GM11168 (cell line): Measurements from ENCODE around the gene RAMP1.

Experiments used
- in situ Hi-C: fragments of 300-500 bp; cut with MboI; formaldehyde crosslinking; loops from one replicate; pipeline ENCODE4 v1.12.0; 2022; ENCODE audit warnings: low sequenced_read_pairs; ENCODE audit not compliant: unreplicated experiment

Gene RAMP1

DNA sequence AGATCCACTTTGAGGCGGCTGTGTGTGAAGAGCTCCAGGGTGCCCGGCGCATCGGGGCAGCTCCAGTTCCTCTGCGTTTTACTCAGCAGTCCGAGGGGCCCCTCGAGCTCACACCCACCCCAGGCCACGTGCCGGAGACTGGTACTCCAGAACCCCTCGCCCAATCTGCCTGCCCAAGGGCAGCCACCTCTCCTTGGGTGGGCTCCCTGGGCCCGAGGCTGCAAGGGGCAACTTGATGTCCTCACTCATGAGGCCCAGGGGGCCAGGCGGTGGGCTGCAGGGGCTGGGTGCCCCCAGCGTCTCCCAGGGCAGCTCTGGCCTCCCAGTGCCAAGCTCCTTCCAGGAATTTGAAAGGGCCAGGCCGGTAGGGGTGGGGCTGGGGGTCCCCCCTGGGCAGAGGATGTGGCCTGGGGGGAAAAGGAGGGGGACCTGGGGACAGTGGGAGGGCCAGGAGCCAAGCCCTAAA, 16.7 kb downstream of the RAMP1 start:
- in situ Hi-C loops: no loop called here

DNA sequence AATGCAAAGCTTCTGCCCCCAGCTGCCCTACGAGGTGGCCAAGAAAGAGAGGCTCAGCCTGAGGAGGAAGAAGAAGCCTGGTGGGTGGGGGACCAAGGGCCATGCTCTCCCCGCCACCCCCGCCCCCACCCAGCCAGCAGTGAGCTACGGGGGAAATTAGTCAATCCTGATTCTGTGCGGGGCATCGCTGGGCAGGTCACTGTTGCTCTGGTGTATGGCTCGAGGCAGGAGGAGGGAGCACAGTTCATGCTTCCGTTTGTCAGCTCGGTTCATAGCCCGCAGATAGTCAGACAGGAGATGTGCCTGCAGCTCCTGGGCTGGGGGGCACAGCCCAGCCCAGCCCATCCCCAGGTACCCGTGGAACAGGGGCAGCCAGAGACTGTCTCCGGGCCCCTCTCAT, 17.1 kb downstream of the RAMP1 start:
- in situ Hi-C loops: no loop called here

DNA sequence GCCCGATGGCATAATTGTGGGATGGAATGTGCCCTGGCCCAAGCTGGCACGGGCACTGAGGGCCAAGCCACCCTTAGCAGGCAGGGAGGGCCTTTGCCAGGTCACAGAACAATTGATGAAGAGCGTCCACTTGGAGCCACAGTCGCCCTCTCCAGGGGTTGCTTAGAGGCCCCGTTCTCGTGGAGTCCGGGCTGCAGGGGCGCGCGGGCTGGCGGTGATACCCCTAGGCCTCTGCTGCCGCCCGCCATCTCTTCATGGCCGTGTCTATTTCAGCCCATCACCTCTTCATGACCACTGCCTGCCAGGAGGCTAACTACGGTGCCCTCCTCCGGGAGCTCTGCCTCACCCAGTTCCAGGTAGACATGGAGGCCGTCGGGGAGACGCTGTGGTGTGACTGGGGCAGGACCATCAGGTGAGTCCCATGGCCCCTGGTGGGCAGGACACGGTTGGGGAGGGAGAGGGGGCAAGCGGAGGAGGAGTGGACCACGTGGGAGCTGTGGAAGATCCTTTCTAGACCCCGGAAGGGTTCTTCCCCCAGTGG, 17.6 kb downstream of the RAMP1 start:
- in situ Hi-C loops: no loop called here

DNA sequence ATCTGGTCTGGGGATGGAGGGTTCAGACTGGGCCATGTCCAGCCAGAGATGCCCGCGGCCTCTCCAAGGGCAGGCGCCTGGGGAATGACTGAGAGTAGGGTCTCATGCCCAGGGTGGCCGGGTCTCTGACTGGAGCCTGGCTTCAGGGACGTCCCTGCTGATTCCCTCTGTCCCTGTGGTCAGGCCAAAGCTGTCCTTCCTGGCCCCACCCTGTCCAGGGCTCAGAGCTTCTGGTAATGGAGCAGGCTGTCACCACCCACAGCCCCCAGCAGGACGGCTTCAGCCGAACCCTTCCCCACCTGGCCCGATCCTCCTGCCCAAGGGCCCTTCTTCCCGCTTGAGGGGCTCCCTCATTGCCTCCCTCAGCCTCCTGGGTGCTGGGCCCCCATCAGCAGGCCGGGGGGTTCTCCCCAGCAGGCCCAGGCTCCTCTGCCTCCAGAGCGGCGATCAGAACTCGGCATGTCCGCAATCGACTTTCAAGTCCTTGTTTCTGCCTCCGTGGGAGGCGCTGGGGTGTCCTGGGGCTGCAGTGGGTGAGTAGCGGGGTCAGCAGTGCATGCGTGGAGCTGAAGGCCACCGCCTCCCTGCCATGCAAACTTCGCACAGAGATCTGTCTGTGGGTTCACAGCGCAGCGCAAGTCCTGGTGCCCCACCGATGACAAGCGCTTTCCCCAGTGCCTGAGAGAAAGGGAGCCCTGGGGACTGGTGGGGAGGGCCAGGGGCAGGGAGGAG, 18.3 kb downstream of the RAMP1 start:
- in situ Hi-C loops: no loop called here

DNA sequence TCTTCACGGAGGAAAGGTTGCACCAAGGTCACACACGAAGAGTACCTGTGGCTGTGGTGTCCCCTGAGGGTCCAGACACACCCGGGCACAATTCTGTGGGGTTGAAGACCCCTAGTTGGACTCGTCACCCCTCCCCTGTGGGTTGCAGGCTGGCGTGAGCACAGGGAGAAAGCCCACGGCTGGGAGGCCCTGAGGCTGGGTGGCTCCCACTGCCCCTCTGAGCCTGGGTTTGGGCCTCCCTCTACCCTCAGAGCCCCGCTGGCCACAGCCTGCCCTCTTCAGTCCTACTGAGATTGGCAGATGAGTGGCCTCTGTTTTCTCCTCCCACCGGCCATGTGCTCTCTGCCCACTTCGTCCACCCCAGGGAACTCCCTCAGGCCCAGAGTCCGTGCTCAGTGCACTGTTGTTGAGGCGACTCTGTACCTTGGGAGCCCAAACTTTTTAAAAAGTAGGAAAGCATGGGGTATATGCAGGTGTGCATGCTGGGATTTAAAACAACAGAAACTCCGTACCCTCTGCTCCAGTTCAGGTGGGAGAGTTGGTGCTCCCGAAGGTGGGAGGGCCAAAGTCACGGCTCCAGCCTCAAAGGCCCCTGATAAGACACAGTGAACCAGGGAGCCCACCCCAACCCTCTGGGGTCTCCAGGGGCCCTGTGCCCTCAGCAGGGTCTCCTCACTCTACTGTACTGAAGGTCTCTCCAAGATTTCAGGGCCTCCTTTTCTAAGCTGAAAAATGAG, 19.1 kb downstream of the RAMP1 start:
- in situ Hi-C loops: no loop called here

DNA sequence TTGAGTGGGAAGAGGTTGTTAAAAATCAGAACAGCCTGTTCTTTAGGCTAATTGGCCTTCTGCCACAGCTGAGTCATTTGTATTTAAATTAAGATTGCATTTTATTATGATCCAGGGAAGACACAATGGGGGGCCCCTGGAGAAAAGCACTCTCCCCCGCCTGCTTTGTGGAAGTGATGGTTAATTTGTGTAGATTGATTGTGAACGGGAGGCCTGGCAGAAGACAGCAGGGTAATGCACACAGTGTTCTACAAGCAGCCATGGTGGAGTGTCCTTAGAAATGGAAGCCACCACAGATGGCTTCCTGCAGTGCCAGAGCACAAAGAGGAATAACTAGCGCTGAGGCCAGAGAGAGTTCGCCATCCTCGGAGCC, 19.6 kb downstream of the RAMP1 start:
- in situ Hi-C loops: no loop called here

DNA sequence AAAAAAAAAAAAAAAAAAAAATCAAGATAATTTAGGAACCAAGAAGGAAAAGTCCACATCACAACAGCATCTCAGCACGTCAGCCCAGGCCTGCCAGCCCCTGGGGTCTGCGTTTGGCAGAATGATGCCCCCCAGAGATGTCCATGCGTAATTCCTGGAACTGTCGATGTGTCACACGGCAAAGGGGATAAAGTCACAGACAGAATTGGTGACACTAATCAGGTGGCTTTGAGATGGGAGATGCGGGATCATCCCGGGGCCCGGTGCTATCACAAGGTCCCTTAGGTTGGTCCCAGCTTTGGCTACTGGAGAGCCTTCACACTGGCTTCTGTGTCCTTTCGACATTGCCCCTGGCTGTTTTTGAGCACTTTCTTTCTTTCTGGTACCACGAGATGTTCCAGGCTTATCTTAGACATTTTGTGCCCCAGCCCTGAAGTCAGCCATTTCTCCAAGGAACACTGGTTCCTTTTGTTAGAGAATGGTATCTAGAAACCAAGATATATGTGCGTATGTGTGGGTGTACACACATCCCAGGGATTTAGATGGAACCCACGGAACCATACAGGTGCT, 20.7 kb downstream of the RAMP1 start:
- in situ Hi-C loops: no loop called here

DNA sequence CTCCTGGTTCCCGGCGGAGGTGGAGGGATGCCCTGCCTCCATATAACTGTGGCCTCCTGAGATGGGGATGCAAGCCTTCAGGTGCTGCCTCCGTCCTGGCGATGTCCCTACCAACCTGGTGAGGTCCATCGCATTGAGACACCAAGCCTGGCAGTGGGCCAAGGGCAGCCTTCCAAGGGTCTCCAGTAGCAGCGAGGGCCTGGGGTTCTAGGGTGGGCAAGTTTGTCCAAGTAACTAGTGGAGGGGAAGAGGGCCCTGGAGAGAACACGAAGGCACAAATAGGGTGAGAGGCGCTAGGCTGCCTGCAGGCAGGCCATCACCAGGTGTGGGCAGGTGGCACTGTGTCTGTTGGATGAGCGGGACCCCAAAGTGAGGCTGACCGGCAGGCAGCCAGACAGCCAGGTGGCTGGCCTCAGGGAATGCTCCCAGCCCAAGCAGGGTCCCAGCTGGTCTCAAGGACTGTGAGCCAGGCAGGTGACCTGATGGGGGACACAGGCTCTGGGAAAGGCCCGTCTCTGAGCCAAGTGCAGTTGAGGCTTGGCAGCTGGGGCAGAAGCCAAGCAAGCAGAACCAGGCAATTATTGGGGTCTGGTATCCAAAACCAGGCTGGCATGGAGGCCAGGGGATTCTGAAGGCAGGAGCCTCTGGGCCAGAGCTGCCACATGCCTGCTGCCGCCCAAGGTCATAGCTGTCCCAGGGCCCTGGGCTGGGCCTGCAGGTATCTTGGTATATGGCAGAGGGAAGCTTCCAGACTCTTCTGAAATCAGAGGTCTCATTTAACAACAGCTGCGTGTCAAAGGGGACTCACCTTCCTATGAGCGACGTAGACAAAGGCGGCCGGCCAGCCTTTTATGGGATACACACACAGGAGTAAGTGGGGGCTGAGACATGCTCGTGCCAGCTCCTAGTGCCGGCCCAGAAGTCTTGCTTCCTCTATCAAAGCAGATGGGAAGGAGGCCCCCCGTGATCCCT, 23.4 kb downstream of the RAMP1 start:
- in situ Hi-C loops: no loop called here

DNA sequence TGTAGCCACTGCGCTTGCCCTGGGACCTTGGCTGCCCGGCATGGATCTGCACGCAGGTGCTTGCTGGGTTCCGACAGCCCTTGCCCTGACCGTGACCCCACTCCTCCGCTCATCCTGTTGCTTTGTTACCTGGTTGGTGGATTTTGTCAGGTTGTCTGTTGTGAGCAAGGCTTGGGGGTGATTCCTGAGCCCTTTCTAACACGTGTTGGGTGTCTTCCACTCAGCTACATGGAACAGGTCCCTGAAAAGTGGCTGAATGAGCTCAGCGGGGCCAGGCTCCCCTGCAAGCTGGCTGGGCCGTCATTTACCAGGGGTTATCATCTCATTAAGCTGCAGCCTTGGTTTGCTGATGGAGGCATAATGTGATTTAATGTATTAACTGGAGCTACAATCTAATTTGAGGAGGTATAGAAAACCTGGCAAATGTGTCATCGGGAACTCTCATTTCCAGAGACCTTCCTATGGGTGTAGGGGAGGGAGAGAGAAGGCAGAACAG, 24.6 kb downstream of the RAMP1 start:
- in situ Hi-C loops: no loop called here

DNA sequence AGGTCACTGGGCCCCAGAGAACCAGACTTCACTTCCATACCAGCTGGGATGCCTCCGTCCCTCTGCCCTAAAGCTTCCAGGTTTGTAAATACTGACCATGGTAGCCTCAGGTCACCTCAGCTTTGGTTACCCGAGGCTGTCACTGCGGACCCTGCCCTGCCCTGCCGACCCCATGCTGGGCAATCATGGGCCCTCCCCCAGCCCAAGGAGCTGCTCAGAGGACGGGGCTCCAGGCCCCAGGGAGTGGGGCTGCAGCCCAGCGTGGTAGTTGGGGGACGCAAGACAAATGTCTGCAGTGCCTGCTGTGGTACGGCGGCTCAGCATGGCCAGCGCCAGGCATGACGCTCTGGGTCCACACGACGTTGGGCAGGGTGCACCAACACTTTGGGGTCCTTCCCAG, 25.3 kb downstream of the RAMP1 start:
- in situ Hi-C loops: no loop called here

DNA sequence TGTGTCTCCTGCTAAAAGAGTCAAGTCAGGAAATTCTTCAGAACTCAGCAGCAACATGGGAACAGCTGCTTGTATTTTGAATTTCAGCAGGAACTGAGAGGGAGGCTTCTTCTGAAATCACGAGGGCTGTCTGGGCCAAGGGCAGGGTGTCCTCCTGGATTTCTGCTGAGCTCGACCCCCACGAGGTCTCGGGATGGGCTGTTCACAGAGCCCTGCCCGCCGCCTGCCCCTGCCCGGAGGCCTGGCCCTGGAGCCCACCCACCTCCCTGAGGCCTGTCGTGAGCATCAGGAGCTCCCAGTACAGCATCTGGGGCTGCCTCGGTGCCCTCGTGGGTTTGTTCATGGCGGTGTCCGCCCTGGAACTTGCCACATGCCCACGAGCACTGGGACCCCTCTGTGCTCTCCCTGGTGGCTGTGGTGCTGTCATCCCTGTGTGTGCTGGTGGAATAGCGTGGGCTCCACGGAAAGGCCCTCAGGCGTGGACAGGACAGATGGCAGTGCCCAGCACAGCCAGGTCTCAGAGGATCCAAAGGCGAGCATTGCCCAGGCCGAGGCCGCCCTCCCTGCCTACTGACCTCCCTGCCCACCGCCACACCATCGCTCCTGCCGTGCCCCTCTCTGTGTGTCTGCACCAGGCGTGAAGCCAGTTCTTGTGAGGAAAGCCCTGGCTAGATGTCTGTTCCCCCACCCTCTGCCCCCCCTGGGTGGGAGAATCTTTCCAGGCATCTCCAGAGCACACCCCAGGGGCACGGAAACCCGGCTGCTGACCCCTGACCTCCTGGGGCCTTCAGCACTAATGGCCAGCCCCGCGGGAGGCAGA, 25.9 kb downstream of the RAMP1 start:
- in situ Hi-C loops: no loop called here

DNA sequence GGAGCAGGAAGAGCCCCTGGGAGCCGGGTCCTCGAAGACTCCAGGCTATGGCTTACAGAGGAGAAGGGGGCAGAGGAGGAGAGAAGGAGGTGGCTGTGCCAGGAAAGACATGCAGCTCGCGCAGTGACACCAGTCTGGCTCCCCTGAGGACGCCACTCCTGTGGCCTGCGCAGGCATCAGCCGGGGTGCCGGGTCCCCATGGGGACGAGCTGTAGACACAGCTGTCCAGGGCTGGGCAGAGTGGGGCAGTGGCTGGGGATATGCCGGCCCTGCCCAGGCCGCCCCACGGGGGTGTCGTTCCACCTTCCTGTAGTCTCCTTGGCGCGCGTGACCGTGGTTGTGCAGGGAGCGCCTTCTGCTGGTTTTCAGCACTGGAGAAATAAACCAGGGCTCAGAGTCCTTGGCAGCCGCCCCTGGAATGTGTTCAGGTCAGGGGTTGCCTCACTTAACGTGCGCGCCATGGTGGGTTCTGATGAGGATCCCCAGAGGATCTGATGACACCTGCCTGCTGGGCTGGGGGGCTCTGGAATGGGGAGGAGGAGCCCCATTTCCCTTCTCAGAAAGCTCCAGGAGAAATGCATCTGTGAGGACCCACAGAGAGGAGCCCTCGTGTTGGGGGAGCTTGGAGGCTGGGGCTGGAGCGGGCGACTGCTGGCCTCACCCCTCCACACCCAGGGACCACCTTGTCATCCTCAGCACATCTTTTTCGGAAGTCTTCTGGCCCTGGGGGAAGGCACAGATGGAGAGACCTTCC, 26.7 kb downstream of the RAMP1 start:
- in situ Hi-C loops: no loop called here

DNA sequence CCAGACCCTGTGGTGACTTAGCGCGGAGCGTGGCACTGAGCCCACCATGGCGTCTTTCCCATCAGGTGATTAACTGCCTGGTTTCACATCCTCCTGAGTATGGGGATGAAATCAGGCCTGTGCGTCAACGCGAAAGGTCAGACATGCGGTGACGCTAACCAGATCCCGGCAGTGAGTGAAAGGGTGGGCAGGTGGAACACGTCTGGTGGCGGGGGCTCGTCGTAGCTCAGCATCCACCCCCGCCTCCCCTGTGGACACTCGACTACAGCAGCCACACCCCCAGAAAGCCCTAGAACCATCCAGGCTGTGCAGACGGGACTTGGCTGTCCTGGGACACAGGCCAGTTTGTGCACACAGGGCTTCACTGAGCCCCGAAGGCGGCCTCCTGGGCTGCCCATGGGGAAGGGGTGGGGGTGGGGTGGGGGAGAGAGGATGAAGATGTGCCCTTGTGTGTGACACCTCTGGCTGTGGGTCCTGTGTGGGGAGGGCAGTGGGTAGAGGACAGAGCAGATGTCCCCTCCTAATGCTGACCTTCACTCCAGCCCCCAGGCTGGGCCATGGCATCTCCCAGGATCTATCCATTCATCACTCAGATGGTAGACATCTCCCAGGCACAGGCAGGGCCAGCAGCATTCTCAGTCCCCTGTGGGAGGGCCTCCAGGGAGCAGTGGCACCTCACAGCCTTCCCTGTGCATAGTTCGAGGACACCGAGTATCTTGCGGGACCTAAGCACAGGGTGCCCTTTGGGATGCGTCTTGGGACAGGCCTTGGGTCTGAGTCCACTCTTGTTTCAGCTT, 27.5 kb downstream of the RAMP1 start:
- in situ Hi-C loops: no loop called here

DNA sequence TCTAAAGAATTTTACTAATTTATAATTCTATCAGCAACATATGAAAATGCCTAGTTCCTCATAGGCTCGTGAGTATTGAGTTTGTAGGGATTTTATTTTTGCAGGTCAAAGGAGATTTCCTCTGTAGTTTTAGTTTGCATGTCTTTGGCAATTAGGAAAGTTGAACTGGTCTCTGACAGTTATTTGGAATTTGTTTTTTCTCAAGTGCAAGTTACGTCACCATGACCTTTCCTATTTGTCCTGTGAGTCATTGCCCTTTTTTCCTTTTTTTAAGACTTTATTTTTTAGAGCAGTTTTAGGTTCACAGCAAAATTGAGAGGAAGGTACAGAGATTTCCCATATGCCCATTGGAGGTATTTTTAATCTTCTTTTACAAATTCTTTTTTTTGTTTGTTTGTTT, 29.0 kb downstream of the RAMP1 start:
- in situ Hi-C loops: no loop called here

DNA sequence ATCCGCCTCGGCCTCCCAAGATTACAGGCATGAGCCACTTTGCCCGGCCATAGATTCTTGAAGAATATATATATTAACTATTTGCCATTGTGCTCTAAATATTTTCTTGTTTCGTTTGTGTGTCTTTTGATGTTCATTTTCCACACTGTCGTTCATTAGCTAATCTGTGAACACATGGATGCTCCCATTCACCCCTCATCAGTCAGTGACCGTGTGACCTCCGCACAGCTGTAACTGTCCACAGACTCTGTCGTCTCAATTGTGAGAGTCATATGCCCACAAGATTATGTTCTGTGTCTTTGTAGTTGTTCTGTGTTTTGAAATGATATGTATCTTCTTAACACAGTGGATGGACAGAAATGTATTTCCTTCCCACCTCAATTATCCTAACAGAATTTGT, 29.6 kb downstream of the RAMP1 start:
- in situ Hi-C loops: no loop called here

DNA sequence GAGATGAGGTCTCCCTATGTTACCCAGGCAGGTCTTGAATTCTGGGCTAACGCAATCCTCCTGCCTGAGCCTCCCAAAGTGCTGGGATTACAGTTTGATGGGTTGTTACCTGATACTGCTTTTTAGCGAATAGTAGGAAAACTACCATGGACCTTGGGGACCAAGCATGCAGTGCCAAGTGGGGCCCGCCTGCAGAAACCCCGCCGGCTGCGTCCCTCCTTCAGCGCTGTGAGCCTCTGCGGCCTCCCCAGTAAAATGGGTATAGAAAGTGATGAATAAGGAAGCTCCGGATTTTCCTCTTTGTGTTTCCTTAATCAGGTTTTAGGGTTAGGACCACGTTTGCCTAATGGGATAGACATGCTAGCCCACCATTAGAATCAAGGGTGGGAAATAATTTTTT, 30.4 kb downstream of the RAMP1 start:
- in situ Hi-C loops: no loop called here

DNA sequence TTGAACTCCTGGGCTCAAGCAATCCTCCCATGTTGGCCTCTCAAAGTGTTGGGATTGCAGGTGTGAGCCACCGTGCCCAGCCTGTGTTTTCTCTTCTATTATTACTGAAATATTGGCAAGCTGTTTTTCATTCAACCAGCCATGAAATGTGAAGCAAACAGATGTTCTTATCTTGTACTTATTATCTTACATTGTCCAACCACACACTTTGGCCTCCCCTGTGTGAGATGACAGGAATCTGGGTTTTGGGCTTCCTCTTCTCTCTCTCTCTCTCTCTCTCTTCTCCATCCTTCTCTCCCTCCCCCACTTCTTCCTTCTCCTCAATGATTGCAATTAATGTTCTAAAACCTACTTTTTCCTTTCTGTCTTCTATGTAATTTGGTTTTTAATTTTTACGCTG, 33.1 kb downstream of the RAMP1 start:
- in situ Hi-C loops: no loop called here
